Left ventricle myocardium inferior (tissue), 1 donor: Measurements from ENCODE around the gene DPH5. TPM values are rescaled to one million over a fixed set of nuclear protein-coding genes. Genes with fewer than 3 reads are reported as not detected.

Experiments
- DNase-seq: peaks from one replicate; pipeline ENCODE4 v3.0.0-alpha.2; 2020
- H3K27ac ChIP-seq: fragments of 200-600 bp; replicated peaks from 2 replicates; pipeline ENCODE4 v1.8.0; 2021
- H3K27me3 ChIP-seq: fragments of 200-600 bp; 2 replicates; pipeline ENCODE4 v1.8.0; 2021; ENCODE audit warnings: low read depth
- H3K36me3 ChIP-seq: fragments of 200-600 bp; 2 replicates; pipeline ENCODE4 v1.8.0; 2021
- H3K4me1 ChIP-seq: fragments of 200-600 bp; 2 replicates; pipeline ENCODE4 v1.8.0; 2021
- H3K4me3 ChIP-seq: fragments of 200-600 bp; 2 replicates; pipeline ENCODE4 v1.8.0; 2021; ENCODE audit warnings: mild to moderate bottlenecking, moderate library complexity
- H3K9me3 ChIP-seq: fragments of 200-600 bp; replicated peaks from 2 replicates; pipeline ENCODE4 v1.8.0; 2021
- CTCF ChIP-seq: fragments of 200-600 bp; IDR thresholded peaks from 2 replicates; pipeline ENCODE4 v1.8.0; 2021; ENCODE audit warnings: antibody characterized with exemption, mild to moderate bottlenecking, borderline replicate concordance
- intact Hi-C: fragments of 100-400 bp; cut with micrococcal nuclease; formaldehyde crosslinking; loops from one replicate; pipeline ENCODE4 v1.11.0; 2022
- total RNA-seq: library from RNA; stranded (reverse); fragmentation: NEBNext Ultra II Directional; extraction: Animal tissue kit (Norgen Biotek cat#: 25700); gene quantifications from one replicate; pipeline ENCODE4 v1.2.1, GENCODE V29; 2021
- donor health status: DM: no; HTN: yes; CAD: no; lungs with severe emphysema.

The DPH5 gene
- total RNA-seq, 1 donor from 2014 or later = 40.0 TPM

DNA sequence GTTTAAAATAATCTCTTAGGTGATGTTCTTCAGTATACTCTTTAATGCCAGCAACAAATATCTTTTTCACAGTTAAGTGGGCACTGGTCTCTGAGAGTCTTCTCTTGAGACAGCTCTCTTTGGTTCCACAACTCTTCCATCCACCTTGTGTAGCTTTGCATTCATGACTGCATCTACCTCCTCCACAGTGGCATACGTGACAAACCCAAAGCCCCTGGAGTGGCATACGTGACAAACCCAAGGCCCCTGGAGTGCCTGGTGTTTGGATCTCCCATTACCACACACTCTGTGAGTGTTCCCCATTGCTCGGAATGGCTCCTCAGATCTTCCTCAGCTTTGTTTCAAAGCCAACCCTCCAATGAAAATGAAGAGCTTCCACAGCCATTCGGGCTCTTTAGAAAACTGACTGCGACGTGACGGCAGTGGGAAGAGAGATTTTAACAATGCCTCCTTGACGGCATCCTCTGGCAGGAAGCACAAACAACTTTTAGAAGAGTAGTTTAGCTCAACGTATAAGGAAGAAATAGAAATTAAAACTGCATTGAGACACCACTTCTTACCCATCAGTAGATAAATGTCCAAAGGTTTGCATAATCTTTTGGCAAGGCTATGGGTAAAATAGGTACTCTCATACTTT lies 83.9 kb downstream of the DPH5 start:
- H3K27me3 ChIP-seq = no peaks in the 10 kb centered on the region
- intact Hi-C loops = no loop called here
- H3K4me1 ChIP-seq = no peaks in the 10 kb centered on the region
- TF ChIP-seq CTCF = no peak
- no peak for DNase-seq
- H3K4me3 ChIP-seq = no peak overlapping the region
- no peak overlapping the region for H3K27ac ChIP-seq
- H3K9me3 ChIP-seq = no peaks in the 10 kb centered on the region
- H3K36me3 ChIP-seq = peaks cover 40% of the 10 kb centered on the region

DNA sequence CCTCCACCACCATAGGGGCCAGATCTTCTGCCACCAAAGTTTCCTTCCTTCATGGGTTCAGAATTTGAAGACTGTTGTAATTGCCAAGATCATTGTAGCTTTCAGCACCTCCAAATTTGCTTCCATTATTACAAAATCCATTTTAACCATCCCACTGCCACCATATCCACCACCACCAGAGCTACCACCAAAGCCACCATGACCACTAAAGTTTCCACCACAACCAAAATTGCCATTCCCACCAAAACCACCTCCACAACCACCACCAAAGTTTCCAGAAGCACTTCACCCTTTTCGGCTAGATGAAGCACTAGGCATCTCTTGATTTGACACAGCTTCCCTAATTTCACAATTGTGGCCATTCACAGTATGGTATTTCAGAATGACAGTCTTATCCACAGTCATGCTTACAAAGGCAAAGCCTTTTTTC lies 84.5 kb downstream of the DPH5 start:
- intact Hi-C loops = no loop called here
- Histone ChIP-seq H3K4me1 (no peaks in the 10 kb centered on the region), H3K36me3 (peaks cover 40% of the 10 kb centered on the region), H3K9me3 (no peaks in the 10 kb centered on the region), H3K4me3 (no peak overlapping the region), H3K27me3 (no peaks in the 10 kb centered on the region), H3K27ac (no peak overlapping the region)
- DNase-seq = no peak
- no peak for TF ChIP-seq CTCF

Other genes starting within 250 kb of the DPH5 start
- gene EXTL2, start 130.9 kb downstream of the DPH5 start, total RNA-seq = 10.6 TPM
- gene SLC30A7, start 129.7 kb downstream of the DPH5 start, total RNA-seq = 5.7 TPM
- gene S1PR1, start 211.2 kb upstream of the DPH5 start, total RNA-seq = 54.9 TPM